Epithelial cell of proximal tubule (primary cell): Measurements from ENCODE around the gene CELSR1. TPM values are rescaled to one million over a fixed set of nuclear protein-coding genes. Genes with fewer than 3 reads are reported as not detected.
"Not testable (repeated sequence)": the region's sequence is repeated elsewhere in the genome, so short reads cannot be mapped to it uniquely, and the experiment has no call there.

Experiments used
- DNase-seq: peaks from one replicate; pipeline ENCODE4 v3.0.0-alpha.2; 2011; ENCODE audit warnings: low read depth
- H3K4me3 ChIP-seq: 2 replicates; pipeline ENCODE4 v1.5.1; 2011; ENCODE audit warnings: low read depth, mild to moderate bottlenecking, low read length
- CTCF ChIP-seq: conservative IDR thresholded peaks from 2 replicates; pipeline ENCODE4 v1.5.1; 2012; ENCODE audit warnings: low read depth, mild to moderate bottlenecking, low read length
- total RNA-seq: library from RNA; depleted of rRNA; stranded (reverse); fragments of >200 nt; gene quantifications from 2 replicates; pipeline ENCODE4 v1.2.3, GENCODE V29; 2015

CELSR1 gene
- total RNA-seq, 1 donor from 2014 or later: 85.0 TPM

- DNase-seq: no peak
Measured at GRCh38 chr22:46407748-46408147, 129.7 kb downstream of the CELSR1 start.

GRCh38 chr22:46406791-46407190, 130.6 kb downstream of the CELSR1 start:
- no peak for DNase-seq
- no peak for TF ChIP-seq CTCF
- H3K4me3 ChIP-seq: no peak overlapping the region

More at GRCh38 chr22:46407748-46408147, 129.7 kb downstream of the CELSR1 start:
- TF ChIP-seq CTCF: no peak
- H3K4me3 ChIP-seq: no peak overlapping the region

GRCh38 chr22:46406349-46406748, 131.1 kb downstream of the CELSR1 start:
- no peak for DNase-seq
- no peak for TF ChIP-seq CTCF
- H3K4me3 ChIP-seq: no peak overlapping the region

GRCh38 chr22:46405901-46406300, 131.5 kb downstream of the CELSR1 start:
- H3K4me3 ChIP-seq: no peak overlapping the region
- no peak for TF ChIP-seq CTCF
- DNase-seq: no peak

GRCh38 chr22:46403880-46404279, 133.5 kb downstream of the CELSR1 start:
- H3K4me3 ChIP-seq, DNase-seq: not testable (repeated sequence)

GRCh38 chr22:46402505-46402904, 134.9 kb downstream of the CELSR1 start:
- TF ChIP-seq CTCF: no peak
- no peak for DNase-seq
- no peak overlapping the region for H3K4me3 ChIP-seq

GRCh38 chr22:46401370-46401769, 136.1 kb downstream of the CELSR1 start:
- DNase-seq: no peak
- no peak overlapping the region for H3K4me3 ChIP-seq
- TF ChIP-seq CTCF: no peak
